DOHH2 (cell line): ENCODE data around the gene SPRR4.

ENCODE experiments used
- H3F3A ChIP-seq: fragments of 200-600 bp; sonication (generic), shearing (Covaris generic); 2 replicates; pipeline ENCODE4 v1.6.0; 2016; ENCODE audit warnings: antibody characterized with exemption, mild to moderate bottlenecking; ENCODE audit not compliant: control insufficient read depth, insufficient read depth
- H3K27ac ChIP-seq: fragments of 200-600 bp; sonication (generic); 2 replicates; pipeline ENCODE4 v1.5.1; 2014; ENCODE audit warnings: low read depth, mild to moderate bottlenecking, low read length, moderate library complexity
- H3K27me3 ChIP-seq: fragments of 200-600 bp; sonication (generic); 2 replicates; pipeline ENCODE4 v1.6.1; 2014; ENCODE audit warnings: mild to moderate bottlenecking, low read length, mixed read lengths; ENCODE audit not compliant: control insufficient read depth
- H3K36me3 ChIP-seq: fragments of 200-600 bp; sonication (generic); 2 replicates; pipeline ENCODE4 v1.6.1; 2014; ENCODE audit warnings: mild to moderate bottlenecking, low read length, moderate library complexity, mixed read lengths; ENCODE audit not compliant: control insufficient read depth
- H3K4me1 ChIP-seq: fragments of 200-600 bp; sonication (generic); 2 replicates; pipeline ENCODE4 v1.6.1; 2014; ENCODE audit warnings: mild to moderate bottlenecking, low read length, mixed read lengths; ENCODE audit not compliant: control insufficient read depth
- H3K4me2 ChIP-seq: fragments of 200-600 bp; sonication (generic); 2 replicates; pipeline ENCODE4 v1.6.0; 2014; ENCODE audit warnings: mild to moderate bottlenecking, low read length, moderate library complexity
- H3K4me3 ChIP-seq: fragments of 200-600 bp; sonication (generic); 2 replicates; pipeline ENCODE4 v1.5.1; 2014; ENCODE audit warnings: mild to moderate bottlenecking, low read length, mixed read lengths
- H3K79me2 ChIP-seq: fragments of 200-600 bp; sonication (generic); 2 replicates; pipeline ENCODE4 v1.6.1; 2014; ENCODE audit warnings: mild to moderate bottlenecking, low read length, mixed read lengths; ENCODE audit not compliant: control insufficient read depth
- H3K9me2 ChIP-seq: fragments of 200-600 bp; sonication (generic); replicated peaks from 2 replicates; pipeline ENCODE4 v1.6.1; 2014; ENCODE audit warnings: mild to moderate bottlenecking, low read length, mixed read lengths; ENCODE audit not compliant: control insufficient read depth
- H3K9me3 ChIP-seq: fragments of 200-600 bp; sonication (generic); 2 replicates; pipeline ENCODE4 v1.6.1; 2014; ENCODE audit warnings: antibody characterized with exemption, low read length, mixed read lengths; ENCODE audit not compliant: control insufficient read depth, insufficient read depth
- H4K20me1 ChIP-seq: fragments of 200-600 bp; sonication (generic); 2 replicates; pipeline ENCODE4 v1.6.0; 2014; ENCODE audit warnings: low read depth, mild to moderate bottlenecking, antibody characterized with exemption, low read length, moderate library complexity; ENCODE audit not compliant: control insufficient read depth, insufficient read depth
- EZH2phosphoT487 ChIP-seq: fragments of 200-600 bp; sonication (generic); IDR thresholded peaks from 2 replicates; pipeline ENCODE4 v1.6.1; 2017; ENCODE audit warnings: borderline replicate concordance, mild to moderate bottlenecking, antibody characterized with exemption, low read length, moderate library complexity, mixed read lengths
- TF ChIP-seq, protein P1 (sequence below): fragments of 200-600 bp; sonication (generic); IDR thresholded peaks from one replicate; pipeline ENCODE4 v1.5.1; 2014; ENCODE audit warnings: antibody characterized with exemption, mild to moderate bottlenecking, low read depth, low read length; ENCODE audit not compliant: poor library complexity, severe bottlenecking

Gene SPRR4

DNA sequence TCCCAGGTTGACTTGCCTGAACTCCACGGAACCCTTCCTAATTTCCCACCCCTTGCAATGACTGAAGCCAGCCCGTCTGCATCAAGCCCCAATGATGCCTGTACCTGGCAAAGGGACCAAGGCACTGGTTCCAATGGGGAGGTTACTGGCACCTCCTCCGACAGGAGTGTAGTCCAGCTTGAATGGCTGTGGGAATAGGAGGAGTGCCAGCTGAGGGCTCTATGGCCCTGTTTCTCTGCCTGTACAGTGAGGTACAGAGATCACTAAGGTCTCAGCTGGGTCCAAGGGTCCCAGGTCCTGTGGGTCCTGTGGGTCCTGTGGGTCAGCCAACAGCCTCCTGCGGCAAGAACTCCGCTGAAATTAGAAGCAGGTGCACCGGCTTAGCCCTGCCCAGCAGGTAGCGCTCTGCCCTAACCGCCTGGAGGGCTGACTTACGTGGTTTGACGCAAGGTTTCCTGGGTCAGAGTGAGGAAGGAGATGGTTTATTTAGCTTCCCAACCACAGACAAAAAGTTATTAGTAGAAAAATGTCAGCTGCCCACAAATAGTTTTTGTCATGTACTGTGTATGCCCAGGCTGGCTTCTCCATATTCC is 9.9 kb upstream of the SPRR4 start:
- TF ChIP-seq, protein P1, sequence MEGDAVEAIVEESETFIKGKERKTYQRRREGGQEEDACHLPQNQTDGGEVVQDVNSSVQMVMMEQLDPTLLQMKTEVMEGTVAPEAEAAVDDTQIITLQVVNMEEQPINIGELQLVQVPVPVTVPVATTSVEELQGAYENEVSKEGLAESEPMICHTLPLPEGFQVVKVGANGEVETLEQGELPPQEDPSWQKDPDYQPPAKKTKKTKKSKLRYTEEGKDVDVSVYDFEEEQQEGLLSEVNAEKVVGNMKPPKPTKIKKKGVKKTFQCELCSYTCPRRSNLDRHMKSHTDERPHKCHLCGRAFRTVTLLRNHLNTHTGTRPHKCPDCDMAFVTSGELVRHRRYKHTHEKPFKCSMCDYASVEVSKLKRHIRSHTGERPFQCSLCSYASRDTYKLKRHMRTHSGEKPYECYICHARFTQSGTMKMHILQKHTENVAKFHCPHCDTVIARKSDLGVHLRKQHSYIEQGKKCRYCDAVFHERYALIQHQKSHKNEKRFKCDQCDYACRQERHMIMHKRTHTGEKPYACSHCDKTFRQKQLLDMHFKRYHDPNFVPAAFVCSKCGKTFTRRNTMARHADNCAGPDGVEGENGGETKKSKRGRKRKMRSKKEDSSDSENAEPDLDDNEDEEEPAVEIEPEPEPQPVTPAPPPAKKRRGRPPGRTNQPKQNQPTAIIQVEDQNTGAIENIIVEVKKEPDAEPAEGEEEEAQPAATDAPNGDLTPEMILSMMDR = no peak
- no peak for TF ChIP-seq EZH2phosphoT487
- Histone ChIP-seq H3K9me2 (no peaks in the 10 kb centered on the region), H3K4me3 (no peak overlapping the region), H3K4me1 (no peaks in the 10 kb centered on the region), H3K79me2 (no peaks in the 10 kb centered on the region), H3K27ac (no peak overlapping the region), H4K20me1 (no peaks in the 10 kb centered on the region), H3K9me3 (no peaks in the 10 kb centered on the region), H3K36me3 (no peaks in the 10 kb centered on the region), H3F3A (no peaks in the 10 kb centered on the region), H3K4me2 (no peak overlapping the region), H3K27me3 (0 out of 2 replicates have a peak, but pooled peaks cover 4% of the 10 kb centered on the region)

DNA sequence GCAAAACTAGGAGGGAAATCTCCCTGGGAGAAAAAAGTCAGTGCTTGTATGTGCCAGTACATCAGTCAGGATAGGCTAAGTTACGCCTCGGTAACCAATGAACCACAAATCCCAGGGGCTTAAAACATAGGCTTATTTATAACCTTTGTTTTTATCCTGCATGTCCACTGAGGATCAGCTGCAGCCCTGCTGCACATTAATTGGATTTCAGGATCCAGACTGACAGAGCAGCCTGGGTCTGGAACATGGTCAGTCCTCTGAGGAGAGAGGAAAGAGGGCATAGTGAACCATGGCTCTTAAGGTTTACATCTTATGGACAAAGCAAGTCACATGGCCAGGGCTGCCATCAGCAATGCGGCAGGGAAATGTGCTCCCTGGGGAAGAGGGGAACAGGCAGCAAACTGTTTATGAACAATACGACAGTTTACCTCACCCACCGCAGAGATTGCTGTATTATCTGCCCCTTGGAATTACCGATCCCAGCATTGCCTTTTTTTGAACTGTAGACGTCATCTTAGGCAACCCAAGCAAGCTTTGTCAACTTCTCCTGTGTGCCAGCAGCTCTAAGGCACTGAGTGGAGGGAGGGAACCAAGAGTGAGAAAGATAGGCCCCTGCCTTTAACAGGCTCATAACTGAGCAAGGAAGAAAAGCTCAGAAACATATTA is 9.1 kb upstream of the SPRR4 start:
- no peak overlapping the region for H3K27ac ChIP-seq
- H3K4me2 ChIP-seq = no peak overlapping the region
- H3K79me2 ChIP-seq = no peaks in the 10 kb centered on the region
- H3K27me3 ChIP-seq = peaks cover 8% of the 10 kb centered on the region; the same call in 1 of the 2 replicates
- no peaks in the 10 kb centered on the region for H3K36me3 ChIP-seq
- H3K4me1 ChIP-seq = no peaks in the 10 kb centered on the region
- H3K9me2 ChIP-seq = no peaks in the 10 kb centered on the region
- H4K20me1 ChIP-seq = no peaks in the 10 kb centered on the region
- TF ChIP-seq, protein P1 = no peak
- no peak for TF ChIP-seq EZH2phosphoT487
- H3K9me3 ChIP-seq = no peaks in the 10 kb centered on the region
- no peaks in the 10 kb centered on the region for H3F3A ChIP-seq
- no peak overlapping the region for H3K4me3 ChIP-seq

DNA sequence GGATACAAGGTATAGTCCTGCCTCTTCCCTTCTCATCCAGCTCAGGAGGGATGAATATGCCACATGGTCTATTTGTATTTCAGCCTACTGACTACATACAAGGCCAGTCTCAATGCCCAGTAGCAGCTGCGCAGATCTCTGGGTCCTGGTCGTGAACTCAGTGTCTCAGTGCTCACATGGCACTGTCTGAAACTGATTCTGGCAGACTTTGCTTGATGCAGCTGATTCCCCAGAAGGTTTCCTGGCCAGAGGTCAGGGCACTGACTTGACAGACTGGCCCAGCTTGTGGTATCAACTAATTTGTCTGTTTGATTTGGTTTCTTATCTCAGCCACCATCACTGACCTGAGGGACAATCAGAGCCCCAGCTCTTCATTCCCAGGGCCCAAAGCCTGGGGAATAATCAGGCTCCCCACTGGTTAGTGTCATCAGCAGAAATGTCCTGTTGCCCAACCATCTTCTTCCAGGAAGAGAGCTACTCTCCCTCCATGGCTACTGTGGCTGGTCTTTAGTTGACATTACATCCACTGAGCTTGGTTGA is 7.5 kb upstream of the SPRR4 start:
- Histone ChIP-seq H3K79me2 (no peaks in the 10 kb centered on the region), H3K9me2 (no peaks in the 10 kb centered on the region), H3K27ac (no peak overlapping the region), H3K9me3 (no peaks in the 10 kb centered on the region), H3K4me1 (no peaks in the 10 kb centered on the region), H3K36me3 (no peaks in the 10 kb centered on the region), H3K27me3 (peaks cover 13% of the 10 kb centered on the region; the same call in 1 of the 2 replicates), H3K4me2 (no peak overlapping the region), H3K4me3 (no peak overlapping the region), H4K20me1 (no peaks in the 10 kb centered on the region), H3F3A (no peaks in the 10 kb centered on the region)
- TF ChIP-seq EZH2phosphoT487 = no peak
- TF ChIP-seq, protein P1 = no peak
